Activated T-helper 1 cell treated with anti-CD3 and anti-CD28 coated beads, Interleukin-2, amount 50 U/mL, for 16 hours (primary cell): ENCODE results near the gene CYP27A1.

Experiments
- DNase-seq, 2 donors: peaks; one replicate each; pipeline ENCODE4 v3.0.0-alpha.2; 2020; ENCODE audit warnings: low read depth in 1 of 2, low spot score in 1 of 2

The CYP27A1 gene

DNA sequence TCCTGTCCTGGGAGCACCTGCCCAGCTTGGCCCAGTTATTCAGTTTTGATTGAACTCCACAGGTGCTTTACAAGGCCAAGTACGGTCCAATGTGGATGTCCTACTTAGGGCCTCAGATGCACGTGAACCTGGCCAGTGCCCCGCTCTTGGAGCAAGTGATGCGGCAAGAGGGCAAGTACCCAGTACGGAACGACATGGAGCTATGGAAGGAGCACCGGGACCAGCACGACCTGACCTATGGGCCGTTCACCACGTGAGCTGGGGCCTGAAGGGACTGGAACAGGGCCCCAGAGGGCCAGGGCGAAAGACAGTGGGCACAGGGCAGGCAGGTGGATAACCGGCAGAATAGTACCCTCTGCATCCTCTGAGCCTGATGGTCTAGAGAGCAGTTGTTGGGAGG, 27.6 kb downstream of the CYP27A1 start:
- DNase-seq = no peak

DNA sequence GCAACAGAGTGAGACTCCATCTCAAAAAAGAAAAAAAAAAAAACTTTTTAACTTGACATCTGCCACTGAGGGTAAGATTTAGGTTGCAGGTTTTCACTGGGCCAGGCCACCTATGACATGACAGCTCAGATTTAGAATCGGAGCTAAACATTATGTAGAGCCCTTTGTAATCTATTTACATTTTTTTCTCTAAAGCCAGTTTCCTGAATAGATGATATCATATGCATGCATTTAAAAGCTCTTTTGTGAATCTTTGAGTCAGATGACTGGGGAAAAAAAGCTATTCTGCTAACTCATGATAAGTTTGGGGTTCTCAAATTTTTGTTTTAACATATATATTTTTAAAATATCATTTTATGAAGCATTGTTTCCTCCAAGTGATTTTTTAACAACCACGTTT, 28.3 kb downstream of the CYP27A1 start:
- DNase-seq = no peak

- no peak for DNase-seq
Observed at GRCh38 chr2:218811382-218811781, 29.4 kb downstream of the CYP27A1 start.

DNA sequence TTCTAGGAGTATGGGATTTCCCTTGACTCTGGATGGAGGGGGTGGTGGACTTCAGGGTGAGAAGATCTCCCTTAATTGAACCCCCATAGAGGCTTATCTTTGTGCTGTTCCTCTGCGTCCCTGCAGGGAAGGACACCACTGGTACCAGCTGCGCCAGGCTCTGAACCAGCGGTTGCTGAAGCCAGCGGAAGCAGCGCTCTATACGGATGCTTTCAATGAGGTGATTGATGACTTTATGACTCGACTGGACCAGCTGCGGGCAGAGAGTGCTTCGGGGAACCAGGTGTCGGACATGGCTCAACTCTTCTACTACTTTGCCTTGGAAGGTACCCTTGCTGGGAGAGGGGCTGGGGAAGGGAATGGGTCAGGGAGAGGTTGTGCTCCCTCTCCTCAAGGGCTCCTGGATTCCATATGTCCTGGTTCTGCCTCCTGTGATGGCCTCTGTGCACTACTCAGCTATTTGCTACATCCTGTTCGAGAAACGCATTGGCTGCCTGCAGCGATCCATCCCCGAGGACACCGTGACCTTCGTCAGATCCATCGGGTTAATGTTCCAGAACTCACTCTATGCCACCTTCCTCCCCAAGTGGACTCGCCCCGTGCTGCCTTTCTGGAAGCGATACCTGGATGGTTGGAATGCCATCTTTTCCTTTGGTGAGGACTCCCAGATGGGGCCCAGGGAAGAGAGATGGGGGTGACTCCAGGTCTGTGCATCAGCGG, 30.3 kb downstream of the CYP27A1 start:
- no peak for DNase-seq

GRCh38 chr2:218812861-218813260, 30.9 kb downstream of the CYP27A1 start:
- DNase-seq = no peak

- no peak for DNase-seq
Observed at GRCh38 chr2:218813771-218814460, 32.0 kb downstream of the CYP27A1 start.

DNA sequence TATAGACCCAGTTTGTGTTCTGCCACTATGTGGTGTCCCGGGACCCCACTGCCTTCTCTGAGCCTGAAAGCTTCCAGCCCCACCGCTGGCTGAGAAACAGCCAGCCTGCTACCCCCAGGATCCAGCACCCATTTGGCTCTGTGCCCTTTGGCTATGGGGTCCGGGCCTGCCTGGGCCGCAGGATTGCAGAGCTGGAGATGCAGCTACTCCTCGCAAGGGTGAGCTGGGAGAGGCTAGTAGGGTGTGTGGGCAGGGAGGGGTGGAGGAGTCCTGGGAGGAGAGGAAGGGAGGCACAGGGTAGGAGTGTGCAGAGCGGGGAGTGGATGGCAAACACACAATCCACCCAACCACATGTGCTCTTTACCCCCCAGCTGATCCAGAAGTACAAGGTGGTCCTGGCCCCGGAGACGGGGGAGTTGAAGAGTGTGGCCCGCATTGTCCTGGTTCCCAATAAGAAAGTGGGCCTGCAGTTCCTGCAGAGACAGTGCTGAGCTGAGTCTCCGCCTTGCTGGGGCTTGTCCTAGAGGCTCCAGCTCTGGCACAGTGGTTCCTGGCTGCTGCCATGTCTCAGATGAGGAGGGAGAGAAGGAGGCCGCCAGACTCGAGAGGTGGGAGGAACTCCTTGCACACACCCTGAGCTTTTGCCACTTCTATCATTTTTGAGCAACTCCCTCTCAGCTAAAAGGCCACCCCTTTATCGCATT, 32.7 kb downstream of the CYP27A1 start:
- no peak for DNase-seq

- DNase-seq = no peak
Observed at GRCh38 chr2:218815244-218815637, 33.3 kb downstream of the CYP27A1 start.

- DNase-seq = no peak
Observed at GRCh38 chr2:218815649-218816048, 33.7 kb downstream of the CYP27A1 start.

DNA sequence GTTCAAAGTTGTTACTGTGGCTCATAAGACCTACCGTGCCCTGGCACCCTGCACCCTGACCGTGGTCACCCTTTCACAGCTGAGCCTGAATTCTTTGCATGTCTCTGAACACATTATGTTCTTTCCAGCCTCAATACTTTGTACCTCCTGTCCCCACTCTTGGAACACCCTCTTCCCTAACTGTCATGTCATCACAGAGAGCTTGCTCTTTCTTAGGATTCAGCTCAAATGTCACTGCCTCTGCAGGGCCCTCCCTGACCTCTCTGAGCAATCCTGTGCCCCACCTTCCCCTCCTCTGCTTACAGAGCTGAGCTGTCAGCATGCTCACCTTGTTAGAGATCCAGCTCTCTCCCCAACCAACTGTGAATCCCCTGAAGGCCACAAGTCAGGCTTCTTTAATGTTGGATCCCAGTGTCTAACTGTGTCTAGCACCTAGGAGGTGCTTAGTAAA, 34.6 kb downstream of the CYP27A1 start:
- no peak for DNase-seq

DNA sequence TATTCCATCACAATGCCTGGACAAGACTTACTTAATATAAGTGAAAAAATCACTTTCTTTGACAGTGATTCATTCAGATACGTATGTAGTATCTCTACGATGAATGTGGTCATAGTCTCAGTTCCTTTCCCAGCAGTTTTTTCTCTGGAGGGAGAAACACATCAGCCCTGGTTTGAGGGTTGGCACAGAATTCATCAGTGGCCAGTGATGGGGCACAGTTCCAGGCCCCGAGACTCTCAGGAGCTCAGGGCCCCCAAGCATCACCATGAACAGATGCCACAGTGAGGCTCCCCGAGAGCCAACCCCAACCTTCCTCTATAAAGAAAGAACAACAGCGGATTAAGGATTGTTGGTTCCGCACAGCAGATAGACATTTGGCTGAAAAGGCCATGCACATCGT, 37.1 kb downstream of the CYP27A1 start:
- no peak for DNase-seq

DNA sequence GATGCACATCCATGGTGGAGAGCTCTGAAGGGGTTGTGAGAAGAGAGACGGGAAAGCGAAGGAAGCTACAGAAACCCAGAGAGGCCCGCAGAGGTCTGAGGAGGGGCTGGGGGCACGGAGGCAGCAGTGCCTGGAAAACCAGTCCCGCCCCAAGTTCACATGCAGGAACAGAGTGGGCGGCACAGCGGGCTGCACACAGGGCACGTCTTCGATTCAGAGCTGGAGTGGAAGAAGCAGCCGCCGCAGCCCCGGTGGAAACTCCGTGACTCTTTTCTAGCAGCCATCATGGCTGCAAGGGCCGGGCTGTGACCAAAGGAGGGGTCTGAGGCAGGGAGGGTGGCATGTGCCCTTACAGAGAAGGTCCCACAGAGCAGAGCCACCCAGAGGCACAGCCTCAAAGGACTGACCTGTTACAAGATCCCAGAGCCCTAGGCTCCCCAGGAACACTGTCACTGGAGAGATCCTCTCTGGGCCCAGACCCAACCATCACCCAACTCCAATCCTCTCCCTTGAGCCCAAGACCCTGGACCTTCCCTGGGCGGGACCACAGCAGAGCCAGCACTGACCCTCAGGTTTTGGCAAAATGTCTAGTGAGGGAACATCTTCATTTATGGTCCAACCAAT, 38.9 kb downstream of the CYP27A1 start:
- DNase-seq = no peak

DNA sequence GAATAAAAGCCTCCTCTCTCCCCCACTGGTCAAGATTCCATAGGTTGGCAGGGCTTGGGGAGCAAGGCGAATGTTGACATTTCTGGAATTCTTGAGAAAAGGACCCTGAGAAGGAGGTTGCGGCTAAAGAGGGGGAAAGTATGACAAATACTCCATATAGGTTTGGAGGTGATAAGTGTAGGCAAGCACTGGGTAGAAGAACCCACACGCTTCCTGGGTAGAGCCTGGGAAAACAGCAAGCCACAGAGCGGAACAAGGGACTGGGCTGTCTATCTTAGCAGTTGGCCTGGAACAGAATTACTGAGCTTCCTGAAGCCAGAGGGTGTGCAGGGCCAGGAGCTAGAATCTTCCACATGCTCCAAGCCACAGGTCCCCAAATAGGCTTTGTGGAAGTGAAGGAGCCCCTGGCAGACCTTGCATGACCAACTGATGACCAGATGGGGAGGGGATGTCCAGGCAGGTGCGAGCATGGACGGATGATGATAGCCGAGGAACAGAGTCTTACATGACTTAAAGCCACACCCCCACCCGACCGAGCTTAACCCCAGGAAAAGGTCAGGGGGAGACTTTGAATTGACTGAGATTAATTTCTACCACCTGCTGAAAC, 39.8 kb downstream of the CYP27A1 start:
- DNase-seq = no peak

GRCh38 chr2:218822622-218823021, 40.7 kb downstream of the CYP27A1 start:
- no peak for DNase-seq

DNA sequence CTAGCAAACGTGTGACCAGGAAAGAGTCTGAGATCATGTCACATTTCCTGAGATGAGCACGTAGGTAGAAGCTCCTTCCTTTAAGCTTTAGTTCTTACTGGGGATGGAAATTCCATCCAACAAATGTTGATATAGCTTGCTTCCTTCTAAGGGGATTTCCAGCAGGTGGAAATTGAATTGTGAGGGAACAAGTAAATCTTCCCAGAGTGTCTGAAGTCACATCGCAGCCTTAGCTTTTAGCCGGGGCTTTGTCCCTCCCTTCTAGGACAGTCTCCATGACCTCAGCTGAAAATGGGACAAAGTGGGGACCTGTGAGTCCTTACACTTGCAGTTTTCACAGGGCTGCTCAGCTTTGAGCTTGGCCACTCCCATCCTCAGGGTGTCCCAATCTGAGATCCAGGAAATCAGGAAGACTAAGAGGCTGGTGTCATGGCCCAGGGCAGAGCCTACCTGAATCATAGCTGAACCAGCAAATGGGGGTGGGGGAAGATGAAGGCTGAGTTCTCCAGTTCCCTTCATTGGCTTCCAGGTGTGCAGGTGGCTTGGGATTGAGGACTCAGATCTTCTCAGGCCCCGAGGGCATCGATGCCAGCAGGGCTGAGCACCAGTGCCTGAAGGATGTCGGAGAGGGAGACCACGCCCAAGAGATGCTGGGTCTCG, 41.4 kb downstream of the CYP27A1 start:
- DNase-seq = no peak

DNA sequence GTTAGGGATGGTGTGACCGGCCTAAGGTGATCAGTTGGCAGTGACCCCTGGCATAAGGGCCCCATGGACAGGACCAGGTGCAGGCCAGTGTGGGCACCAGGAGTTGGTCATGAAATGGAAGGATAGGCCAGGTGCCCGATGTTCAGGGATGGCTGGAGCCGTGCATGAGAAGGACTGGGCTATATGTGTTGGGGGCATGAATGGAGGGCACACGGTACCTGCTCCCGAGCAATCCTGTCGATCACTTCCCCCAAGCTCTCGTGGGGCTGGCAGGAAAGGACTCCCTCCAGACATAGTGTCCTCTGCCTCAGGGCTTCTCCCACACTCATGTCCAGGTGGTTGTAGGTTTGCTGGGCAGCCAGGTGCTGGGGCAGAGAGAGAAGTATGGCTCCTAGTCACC, 42.1 kb downstream of the CYP27A1 start:
- DNase-seq = no peak

DNA sequence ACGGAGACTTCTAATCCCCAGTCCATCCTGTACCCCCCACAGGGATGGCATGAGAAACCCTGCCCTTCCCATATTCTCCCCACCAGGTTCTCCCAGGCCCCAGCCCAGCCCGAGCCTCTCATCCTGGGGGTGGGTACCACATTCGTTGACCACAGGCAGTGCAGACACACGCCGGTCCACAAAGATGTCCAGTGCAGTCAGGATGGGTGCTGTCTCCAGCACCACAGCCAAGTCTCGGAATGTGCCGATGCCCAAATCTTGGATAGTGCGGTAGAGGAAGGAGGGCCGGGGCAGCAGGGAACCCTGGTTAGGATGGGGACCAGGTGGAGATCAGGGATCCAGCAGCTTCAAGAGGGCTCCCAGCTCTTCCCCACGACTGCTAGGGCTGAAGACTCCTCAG, 44.8 kb downstream of the CYP27A1 start:
- no peak for DNase-seq

- no peak for DNase-seq
Observed at GRCh38 chr2:218827701-218828476, 45.9 kb downstream of the CYP27A1 start.

- DNase-seq = no peak
Observed at GRCh38 chr2:218828477-218828778, 46.5 kb downstream of the CYP27A1 start.

DNA sequence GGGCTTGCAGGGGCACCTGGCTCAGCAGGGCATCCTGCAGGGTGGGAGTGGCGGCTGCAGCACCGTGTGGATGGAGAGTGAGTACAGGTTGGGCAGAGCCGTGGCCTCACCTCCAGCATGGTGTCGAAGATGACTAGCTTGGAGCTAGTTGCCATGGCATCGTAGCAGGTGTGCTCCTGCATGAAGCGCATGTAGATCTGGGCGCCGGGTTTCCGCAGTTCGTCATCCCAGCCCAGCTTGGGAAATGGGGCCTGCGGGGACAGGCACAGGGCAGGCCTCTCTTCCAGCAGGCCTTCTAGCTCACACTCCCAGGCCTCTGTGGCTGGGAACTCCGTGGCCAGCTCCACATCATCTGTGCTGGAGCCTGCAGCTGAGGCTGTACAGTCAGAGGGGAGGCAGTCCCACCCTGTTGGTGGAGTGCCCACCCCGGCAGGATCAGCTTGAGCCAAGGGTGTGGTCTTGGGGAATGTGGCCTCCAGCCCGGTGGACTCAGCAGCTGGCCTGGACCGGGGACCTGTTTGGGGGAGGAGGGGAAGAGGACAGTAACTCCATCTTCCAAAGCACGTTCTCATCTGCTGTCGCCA, 48.0 kb downstream of the CYP27A1 start:
- DNase-seq = no peak
